Choroid plexus epithelial cell (primary cell): Measurements from ENCODE around the gene FBXO40.

Experiments
- DNase-seq: peaks from one replicate; pipeline ENCODE4 v3.0.0-alpha.2; 2010; ENCODE audit warnings: low read depth
- H3K4me3 ChIP-seq: 2 replicates; pipeline ENCODE4 v1.5.1; 2011; ENCODE audit warnings: low read depth, mild to moderate bottlenecking, control low read depth, low read length, moderate library complexity
- CTCF ChIP-seq: conservative IDR thresholded peaks from 2 replicates; pipeline ENCODE4 v1.5.1; 2011; ENCODE audit warnings: low read depth, mild to moderate bottlenecking, control low read depth, inconsistent platforms, low read length, moderate library complexity

FBXO40 gene

GRCh38 chr3:121621491-121621890 lies 28.3 kb downstream of the FBXO40 start:
- DNase-seq, result no peak
- no peak overlapping the region for H3K4me3 ChIP-seq
- TF ChIP-seq CTCF, result no peak

- no peak for DNase-seq
- no peak overlapping the region for H3K4me3 ChIP-seq
- TF ChIP-seq CTCF, result no peak
These were observed 31.1 kb downstream of the FBXO40 start for GRCh38 chr3:121624147-121624899.

GRCh38 chr3:121626495-121626894 lies 33.3 kb downstream of the FBXO40 start:
- no peak for DNase-seq
- no peak overlapping the region for H3K4me3 ChIP-seq
- TF ChIP-seq CTCF, result no peak

- H3K4me3 ChIP-seq, result no peak overlapping the region
- no peak for DNase-seq
- no peak for TF ChIP-seq CTCF
These were observed 34.0 kb downstream of the FBXO40 start for GRCh38 chr3:121627211-121627610.

GRCh38 chr3:121627622-121628021 lies 34.4 kb downstream of the FBXO40 start:
- TF ChIP-seq CTCF, result no peak
- H3K4me3 ChIP-seq, result no peak overlapping the region
- no peak for DNase-seq

- TF ChIP-seq CTCF, result no peak
- no peak overlapping the region for H3K4me3 ChIP-seq
- no peak for DNase-seq
These were observed 36.4 kb downstream of the FBXO40 start for GRCh38 chr3:121629601-121630000.

GRCh38 chr3:121630355-121630754 lies 37.2 kb downstream of the FBXO40 start:
- DNase-seq, result no peak
- TF ChIP-seq CTCF, result no peak
- H3K4me3 ChIP-seq, result no peak overlapping the region
